SK-N-SH (cell line): Measurements from ENCODE around the gene SGPP2.

Experiments used
- CTCF ChIP-seq: fragments of 200-600 bp; sonication (generic); IDR thresholded peaks from 2 replicates; pipeline ENCODE4 v1.6.1; 2017; ENCODE audit warnings: antibody characterized with exemption, mild to moderate bottlenecking, moderate library complexity
- FOXM1 ChIP-seq: IDR thresholded peaks from 2 replicates; pipeline ENCODE4 v1.4.0; 2012; ENCODE audit warnings: low read depth, mild to moderate bottlenecking
- IRF3 ChIP-seq: fragments of 150-350 bp; IDR thresholded peaks from 2 replicates; pipeline ENCODE4 v1.6.1; 2016; ENCODE audit warnings: mild to moderate bottlenecking, low read depth, low read length
- NRF1 ChIP-seq: IDR thresholded peaks from 2 replicates; pipeline ENCODE4 v1.6.1; 2012; ENCODE audit warnings: low read depth, mild to moderate bottlenecking, low read length
- PBX3 ChIP-seq: IDR thresholded peaks from 2 replicates; pipeline ENCODE4; 2012
- POLR2AphosphoS5 ChIP-seq: IDR thresholded peaks from 2 replicates; pipeline ENCODE4 v1.6.1; 2012; ENCODE audit warnings: low read depth, low read length
- RAD21 ChIP-seq: IDR thresholded peaks from 2 replicates; pipeline ENCODE4 v1.6.1; 2012; ENCODE audit warnings: mild to moderate bottlenecking, low read length
- RFX5 ChIP-seq: IDR thresholded peaks from 2 replicates; pipeline ENCODE4 v1.6.1; 2012; ENCODE audit warnings: mild to moderate bottlenecking, improper control_type of control experiment, low read length
- RXRA ChIP-seq: IDR thresholded peaks from 2 replicates; pipeline ENCODE4 v1.4.0; 2012; ENCODE audit warnings: low read depth, mild to moderate bottlenecking, borderline replicate concordance
- TCF12 ChIP-seq: IDR thresholded peaks from 2 replicates; pipeline ENCODE4 v1.4.0; 2012
- ZBTB33 ChIP-seq: IDR thresholded peaks from 2 replicates; pipeline ENCODE4 v1.4.0; 2012; ENCODE audit warnings: low read depth, borderline replicate concordance

GRCh38 chr2:222592176-222592575, 167.8 kb downstream of the SGPP2 start:
- no peak for TF ChIP-seq CTCF
- TF ChIP-seq POLR2AphosphoS5 = no peak
- TF ChIP-seq RXRA = no peak
- no peak for TF ChIP-seq FOXM1
- no peak for TF ChIP-seq RFX5
- no peak for TF ChIP-seq TCF12
- no peak for TF ChIP-seq NRF1
- no peak for TF ChIP-seq IRF3
- TF ChIP-seq ZBTB33 = no peak
- TF ChIP-seq PBX3 = no peak
- no peak for TF ChIP-seq RAD21
